ENCODE results near the gene TRAPPC12. TPM values are rescaled to one million over a fixed set of nuclear protein-coding genes. Genes with fewer than 3 reads are reported as not detected.
A peak's percentile ranks its signal among the peaks of the same experiment; 100 is the strongest.

The TRAPPC12 gene
- total RNA-seq, 4 donors from 2014 or later: 90.2 to 248 (median 157) TPM

DNA sequence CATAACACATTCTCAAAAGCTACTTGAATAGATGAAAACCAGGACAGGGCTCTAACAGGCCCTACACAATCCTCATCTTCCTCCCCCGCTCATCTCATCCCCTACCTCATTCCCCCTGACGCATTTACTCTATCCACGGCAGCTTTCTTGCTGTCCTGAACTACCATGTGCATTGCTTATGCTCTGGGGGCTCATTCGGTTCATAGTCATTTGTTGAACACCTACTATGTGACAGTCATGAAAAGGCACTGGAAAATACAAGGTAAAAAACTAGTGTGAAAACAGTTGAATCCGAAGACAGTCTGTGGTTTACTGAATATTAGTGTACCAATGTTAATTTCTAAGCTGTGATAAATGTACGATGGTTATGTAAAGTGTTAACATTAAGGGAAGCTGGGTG is 2.7 kb upstream of the TRAPPC12 start:
- Histone ChIP-seq H3K9me3 (no peaks in the 10 kb centered on the region), H3K27ac (no peak overlapping the region)
- WGBS: 67% methylated on average over 6 of the region's 6 CpGs

GRCh38 chr2:3377279-3377611 is 2.2 kb upstream of the TRAPPC12 start:
- peaks cover 1% of the 10 kb centered on the region for H3K36me3 ChIP-seq
- peak overlapping the region; percentile 89 for H3K27ac ChIP-seq
- no peaks in the 10 kb centered on the region for H3K9me3 ChIP-seq
- TF ChIP-seq POLR2AphosphoS5 (IDR thresholded peaks at IDR 0.05) (no peak), CTCF (IDR thresholded peaks at IDR 0.05) (no peak), POLR2A (IDR thresholded peaks at IDR 0.05) (no peak), EP300 (IDR thresholded peaks at IDR 0.05) (no peak)
- H3K27me3 ChIP-seq: no peaks in the 10 kb centered on the region
- WGBS: under 1% methylated on average over 8 of the region's 8 CpGs
- peak overlapping the region; percentile 86 for H3K4me3 ChIP-seq
- H3K4me1 ChIP-seq: peaks cover 36% of the 10 kb centered on the region
- DNase-seq (ENCODE audit: low spot score in 2 of 2): no peak

More for the DNA sequence above, 2.7 kb upstream of the TRAPPC12 start:
- Histone ChIP-seq H3K4me3 (peak overlapping the region; percentile 86), H3K4me1 (peaks cover 36% of the 10 kb centered on the region), H3K36me3 (no peaks in the 10 kb centered on the region), H3K27me3 (no peaks in the 10 kb centered on the region)
- TF ChIP-seq POLR2A (IDR thresholded peaks at IDR 0.05): no peak
- no peak for TF ChIP-seq CTCF (IDR thresholded peaks at IDR 0.05)
- TF ChIP-seq EP300 (IDR thresholded peaks at IDR 0.05): no peak
- no peak for TF ChIP-seq POLR2AphosphoS5 (IDR thresholded peaks at IDR 0.05)
- no peak for DNase-seq (ENCODE audit: low spot score in 2 of 2)

- TF ChIP-seq POLR2A (IDR thresholded peaks at IDR 0.05) (peak in 1 of 2 donors; percentile 30), CTCF (IDR thresholded peaks at IDR 0.05) (no peak), POLR2AphosphoS5 (IDR thresholded peaks at IDR 0.05) (peak in 2 of 3 donors; percentile 86 to 91)
- H3K4me1 ChIP-seq: peaks cover 36% of the 10 kb centered on the region
- no peaks in the 10 kb centered on the region for H3K27me3 ChIP-seq
- no peaks in the 10 kb centered on the region for H3K9me3 ChIP-seq
- peak; percentile 98 to 99 for DNase-seq (ENCODE audit: low spot score in 2 of 2)
- WGBS: 0% methylated on average over 3 of the region's 57 CpGs
- peaks cover 7% of the 10 kb centered on the region for H3K36me3 ChIP-seq
- peak within 1 kb of the TSS; percentile 89 for H3K27ac ChIP-seq
- peak within 1 kb of the TSS; percentile 86 for H3K4me3 ChIP-seq
Measured at GRCh38 chr2:3377612-3378432, 1.7 kb upstream of the TRAPPC12 start, which contains the start of gene EIPR1. TSS of gene EIPR1 (minus strand) at chr2:3377818. CDS start at chr2:3377689, 129 bp downstream.

- TF ChIP-seq CTCF (IDR thresholded peaks at IDR 0.05) (no peak), POLR2AphosphoS5 (IDR thresholded peaks at IDR 0.05) (no peak), POLR2A (IDR thresholded peaks at IDR 0.05) (no peak), EP300 (IDR thresholded peaks at IDR 0.05) (no peak)
- H3K4me3 ChIP-seq: peak overlapping the region; percentile 73
- 10% methylated on average over 8 of the region's 8 CpGs for WGBS
- no peaks in the 10 kb centered on the region for H3K9me3 ChIP-seq
- H3K27me3 ChIP-seq: no peaks in the 10 kb centered on the region
- peaks cover 15% of the 10 kb centered on the region for H3K36me3 ChIP-seq
- H3K27ac ChIP-seq: peak overlapping the region; percentile 89
- peaks cover 36% of the 10 kb centered on the region for H3K4me1 ChIP-seq
- DNase-seq (ENCODE audit: low spot score in 2 of 2): no peak
Measured at GRCh38 chr2:3379339-3379646, 201 bp upstream of the TRAPPC12 start.

DNA sequence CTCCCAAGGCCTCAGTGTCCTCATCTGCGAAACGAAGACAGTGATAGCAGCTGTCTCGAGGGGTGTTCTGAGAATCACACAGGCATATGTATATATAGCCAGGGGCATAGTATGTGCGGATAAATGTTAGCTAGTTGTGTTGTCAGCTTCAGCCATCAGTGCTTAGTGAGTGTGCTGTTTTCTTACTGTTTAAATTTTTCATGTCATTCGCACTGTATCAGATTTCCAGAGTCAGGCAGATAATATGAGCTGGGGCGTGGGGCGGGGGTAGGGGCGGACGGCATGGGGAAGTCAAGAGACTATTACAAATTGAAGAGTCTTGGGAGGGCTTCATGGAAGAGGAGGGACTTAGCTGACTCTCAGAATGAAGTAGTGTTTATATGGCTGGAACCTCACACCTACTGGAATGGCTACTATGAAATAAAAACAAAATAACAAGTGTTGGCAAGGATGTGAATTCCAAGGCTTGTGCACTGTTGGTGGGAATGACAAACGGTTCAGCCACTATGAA is 7.0 kb downstream of the TRAPPC12 start:
- no peaks in the 10 kb centered on the region for H3K9me3 ChIP-seq
- H3K27ac ChIP-seq: no peak overlapping the region
- peaks cover 2% of the 10 kb centered on the region for H3K4me1 ChIP-seq
- H3K36me3 ChIP-seq: peaks cover 47% of the 10 kb centered on the region
- WGBS: 90% methylated on average over 10 of the region's 10 CpGs
- DNase-seq (ENCODE audit: low spot score in 2 of 2): no peak
- H3K4me3 ChIP-seq: no peak overlapping the region
- H3K27me3 ChIP-seq: no peaks in the 10 kb centered on the region
- TF ChIP-seq EP300 (IDR thresholded peaks at IDR 0.05) (no peak), CTCF (IDR thresholded peaks at IDR 0.05) (no peak), POLR2AphosphoS5 (IDR thresholded peaks at IDR 0.05) (no peak), POLR2A (IDR thresholded peaks at IDR 0.05) (no peak)
